Spleen (tissue), 11 donors: ENCODE results near the gene ADARB1. TPM values are rescaled to one million over a fixed set of nuclear protein-coding genes. Genes with fewer than 3 reads are reported as not detected.

ENCODE experiments used
- DNase-seq: peaks from one replicate; pipeline ENCODE4 v3.0.0-alpha.2; 2020
- H3K27ac ChIP-seq, 8 donors: fragments of 200-600 bp; sonication (generic) in 7 of 8; 1 replicate in 4 of 8; 2 replicates in 4 of 8; pipeline versions ENCODE4 v1.5.0 to v1.8.0; 2016 to 2021; ENCODE audit warnings: inconsistent platforms in 4 of 8, mild to moderate bottlenecking in 4 of 8, moderate library complexity in 1 of 8
- H3K27me3 ChIP-seq, 7 donors: fragments of 200-600 bp; sonication (generic) in 6 of 7; replicated peaks in 1 of 7; 1 replicate in 4 of 7; 2 replicates in 3 of 7; pipeline versions ENCODE4 v1.5.0 to v1.8.0; 2016 to 2021; ENCODE audit warnings: inconsistent platforms in 3 of 7, mild to moderate bottlenecking in 1 of 7
- H3K36me3 ChIP-seq, 6 donors: fragments of 200-600 bp; sonication (generic) in 5 of 6; 1 replicate in 4 of 6; 2 replicates in 2 of 6; pipeline versions ENCODE4 v1.5.0 to v1.8.0; 2016 to 2021; ENCODE audit warnings: inconsistent platforms in 2 of 6
- H3K4me1 ChIP-seq, 6 donors: fragments of 200-600 bp; sonication (generic) in 5 of 6; 1 replicate in 3 of 6; 2 replicates in 3 of 6; pipeline versions ENCODE4 v1.5.0 to v1.8.0; 2016 to 2021; ENCODE audit warnings: inconsistent platforms in 3 of 6
- H3K4me3 ChIP-seq, 8 donors: fragments of 200-600 bp; sonication (generic) in 7 of 8; 1 replicate in 4 of 8; 2 replicates in 4 of 8; pipeline versions ENCODE4 v1.5.0 to v1.8.0; 2016 to 2021; ENCODE audit warnings: inconsistent platforms in 4 of 8, mild to moderate bottlenecking in 4 of 8, moderate library complexity in 2 of 8
- H3K9me3 ChIP-seq, 8 donors: fragments of 200-600 bp; sonication (generic) in 7 of 8; 1 replicate in 4 of 8; 2 replicates in 4 of 8; pipeline versions ENCODE4 v1.5.0 to v1.8.0; 2016 to 2021; ENCODE audit warnings: inconsistent platforms in 4 of 8
- CTCF ChIP-seq, 11 experiments: fragments of 200-600 bp in 7 of 11; fragments of 450-650 bp in 4 of 11; sonication (generic) in 4 of 11; IDR thresholded peaks in 8 of 11; conservative IDR thresholded peaks in 3 of 11; 1 replicate in 7 of 11; 2 replicates in 4 of 11; pipeline versions ENCODE4 v1.4.0 to v1.8.0; 2016 to 2021; ENCODE audit warnings: antibody characterized with exemption in 11 of 11, inconsistent platforms in 4 of 11, mild to moderate bottlenecking in 1 of 11
- POLR2A ChIP-seq, 3 donors: fragments of 450-650 bp; IDR thresholded peaks; one replicate each; pipeline ENCODE4 v1.5.1; 2017; ENCODE audit warnings: antibody characterized with exemption in 3 of 3, mild to moderate bottlenecking in 1 of 3
- POLR2AphosphoS5 ChIP-seq, 3 donors: sonication (generic); formaldehyde crosslinking; IDR thresholded peaks; one replicate each; pipeline ENCODE4 v1.5.1; 2017; ENCODE audit warnings: antibody characterized with exemption in 3 of 3
- WGBS, 5 donors: extraction: QIAGEN DNeasy Blood & Tissue Kit in 3 of 5; methylation state at CpG; one replicate each; pipeline versions ENCODE4 v1.1.5 to v1.1.7; 2013 to 2018; 5-methylcytosine and 5-hydroxymethylcytosine counted together
- intact Hi-C: fragments of 100-400 bp; cut with DNase I; formaldehyde crosslinking; loops from one replicate; pipeline ENCODE4 v1.15.0; 2023; ENCODE audit warnings: low total_unique reads
- polyA plus RNA-seq, 3 donors: library from polyadenylated mRNA; stranded (reverse); fragments of 200-250 nt; gene quantifications; one replicate each; pipeline ENCODE4 v1.2.1, GENCODE V29; 2013
- total RNA-seq, 7 donors: library from RNA; depleted of rRNA in 3 of 7; stranded (reverse); fragments of >200 nt in 3 of 7; fragmentation: NEBNext Ultra II Directional in 4 of 7; extraction: Animal tissue kit (Norgen Biotek cat#: 25700) in 4 of 7; gene quantifications; one replicate each; pipeline versions ENCODE4 v1.1.0 to v1.2.1, GENCODE V29; 2016 to 2021
- donor health status: healthy with polysubstance abuse.
- donor health status: DM: no; HTN: no; CAD: no; lungs with moderate emphysema.
- donor health status: DM: no; HTN: no; CAD: no.
- donor health status: Bipolar disorder and iron deficiency.
- donor health status: healthy.
- donor health status: DM: no; HTN: no; CAD: no.
- donor health status: DM: yes; HTN: yes; CAD: no.

The ADARB1 gene
- total and polyA plus RNA-seq, 10 donors, result 9.1 to 50.8 (median 29.0) TPM

GRCh38 chr21:45156459-45156858 is 82.1 kb downstream of the ADARB1 start:
- no peaks in the 10 kb centered on the region for H3K27me3 ChIP-seq
- 76 to 99% (median 96%) methylated on average over 3 of the region's 3 CpGs for WGBS, 5 donors
- H3K4me3 ChIP-seq, result no peak overlapping the region
- H3K9me3 ChIP-seq, result peaks cover 0 to 8% (median 0%) of the 10 kb centered on the region in 8 donors
- H3K27ac ChIP-seq, result no peak overlapping the region
- intact Hi-C loops, result no loop called here
- H3K36me3 ChIP-seq, result peaks cover 0 to 22% (median 0%) of the 10 kb centered on the region in 6 donors
- TF ChIP-seq POLR2AphosphoS5 (IDR thresholded peaks at IDR 0.05) (no peak), CTCF (IDR thresholded peaks at IDR 0.05 in 8 of 11, conservative IDR thresholded peaks at IDR 0.05 in 3 of 11) (no peak), POLR2A (IDR thresholded peaks at IDR 0.05) (no peak)
- H3K4me1 ChIP-seq, result peaks cover 20 to 40% (median 37%) of the 10 kb centered on the region in 6 donors
- DNase-seq, result no peak

- Histone ChIP-seq H3K9me3 (peaks cover 0 to 8% (median 0%) of the 10 kb centered on the region in 8 donors), H3K27me3 (no peaks in the 10 kb centered on the region), H3K4me3 (no peak overlapping the region), H3K4me1 (peaks cover 14 to 25% (median 22%) of the 10 kb centered on the region in 6 donors), H3K36me3 (peaks cover 0 to 37% (median 0%) of the 10 kb centered on the region in 6 donors), H3K27ac (no peak overlapping the region)
- no peak for TF ChIP-seq POLR2A (IDR thresholded peaks at IDR 0.05)
- WGBS, 5 donors, result 91 to 95% (median 93%) methylated on average over 8 of the region's 8 CpGs
- DNase-seq, result no peak
- intact Hi-C loops, result no loop called here
Measured at GRCh38 chr21:45157932-45158331, 83.6 kb downstream of the ADARB1 start.

- H3K27ac ChIP-seq, result no peak overlapping the region
- 71 to 79% (median 75%) methylated on average over 16 of the region's 16 CpGs for WGBS, 5 donors
Measured at GRCh38 chr21:45158491-45159423, 84.4 kb downstream of the ADARB1 start.

GRCh38 chr21:45160198-45160597 is 85.8 kb downstream of the ADARB1 start:
- H3K4me3 ChIP-seq, result no peak overlapping the region
- WGBS, 5 donors, result 92 to 96% (median 96%) methylated on average over 7 of the region's 7 CpGs
- peaks cover 0 to 8% (median 0%) of the 10 kb centered on the region in 8 donors for H3K9me3 ChIP-seq
- peaks cover 0 to 38% (median 0%) of the 10 kb centered on the region in 6 donors for H3K36me3 ChIP-seq
- H3K4me1 ChIP-seq, result peaks cover 0 to 8% (median under 1%) of the 10 kb centered on the region in 6 donors
- H3K27me3 ChIP-seq, result no peaks in the 10 kb centered on the region
- intact Hi-C loops, result no loop called here
- H3K27ac ChIP-seq, result no peak overlapping the region
- TF ChIP-seq POLR2AphosphoS5 (IDR thresholded peaks at IDR 0.05) (no peak), POLR2A (IDR thresholded peaks at IDR 0.05) (no peak), CTCF (IDR thresholded peaks at IDR 0.05 in 8 of 11, conservative IDR thresholded peaks at IDR 0.05 in 3 of 11) (no peak)
- DNase-seq, result no peak

More at GRCh38 chr21:45158491-45159423, 84.4 kb downstream of the ADARB1 start:
- Histone ChIP-seq H3K27me3 (no peaks in the 10 kb centered on the region), H3K36me3 (peaks cover 0 to 38% (median 0%) of the 10 kb centered on the region in 6 donors), H3K4me1 (peaks cover 7 to 22% (median 14%) of the 10 kb centered on the region in 6 donors), H3K4me3 (no peak overlapping the region), H3K9me3 (peaks cover 0 to 8% (median 0%) of the 10 kb centered on the region in 8 donors)
- TF ChIP-seq CTCF (IDR thresholded peaks at IDR 0.05 in 8 of 11, conservative IDR thresholded peaks at IDR 0.05 in 3 of 11), result no peak
- TF ChIP-seq POLR2AphosphoS5 (IDR thresholded peaks at IDR 0.05), result no peak
- TF ChIP-seq POLR2A (IDR thresholded peaks at IDR 0.05), result no peak
- DNase-seq, result no peak
- intact Hi-C loops, result no loop called here
